Fibroblast of villous mesenchyme (primary cell): ENCODE data around the gene FMO2. TPM values are rescaled to one million over a fixed set of nuclear protein-coding genes. Genes with fewer than 3 reads are reported as not detected.

ENCODE experiments used
- DNase-seq: peaks from one replicate; pipeline ENCODE4 v3.0.0-alpha.2; 2010; ENCODE audit warnings: low read depth
- H3K4me3 ChIP-seq: 2 replicates; pipeline ENCODE4 v1.5.1; 2011; ENCODE audit warnings: low read depth, mild to moderate bottlenecking, low read length
- CTCF ChIP-seq: IDR thresholded peaks from 2 replicates; pipeline ENCODE4 v1.5.1; 2012; ENCODE audit warnings: low read depth, mild to moderate bottlenecking, low read length; ENCODE audit not compliant: insufficient read depth
- total RNA-seq: library from RNA; depleted of rRNA; stranded (reverse); fragments of >200 nt; gene quantifications from 2 replicates; pipeline ENCODE4 v1.2.3, GENCODE V29; 2012

Gene FMO2
- total RNA-seq, 1 donor = 1.7 TPM

GRCh38 chr1:171250263-171250662, 65.2 kb downstream of the FMO2 start:
- no peak overlapping the region for H3K4me3 ChIP-seq
- no peak for DNase-seq
- TF ChIP-seq CTCF = no peak

GRCh38 chr1:171251042-171251951, 66.2 kb downstream of the FMO2 start:
- TF ChIP-seq CTCF = peak; percentile 61
- DNase-seq = peak; percentile 21
- H3K4me3 ChIP-seq = peak overlapping the region; percentile 64

DNA sequence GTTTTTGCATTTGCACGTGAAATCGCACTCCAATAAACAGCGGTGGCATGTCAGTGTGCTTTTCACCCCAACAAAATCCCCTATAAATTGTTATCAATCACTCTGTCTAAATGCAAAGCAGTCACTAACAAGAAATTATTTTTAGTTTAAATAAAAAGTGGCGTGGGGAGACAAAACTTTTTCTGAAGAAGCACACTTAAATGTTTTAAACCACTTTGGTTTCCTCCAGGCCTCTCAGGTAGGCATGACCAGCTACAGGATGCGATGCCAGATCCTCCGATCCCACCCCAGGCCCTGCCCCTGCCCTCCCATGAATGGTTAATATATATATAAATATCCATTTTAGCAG, 66.8 kb downstream of the FMO2 start:
- DNase-seq = no peak
- no peak for TF ChIP-seq CTCF

DNA sequence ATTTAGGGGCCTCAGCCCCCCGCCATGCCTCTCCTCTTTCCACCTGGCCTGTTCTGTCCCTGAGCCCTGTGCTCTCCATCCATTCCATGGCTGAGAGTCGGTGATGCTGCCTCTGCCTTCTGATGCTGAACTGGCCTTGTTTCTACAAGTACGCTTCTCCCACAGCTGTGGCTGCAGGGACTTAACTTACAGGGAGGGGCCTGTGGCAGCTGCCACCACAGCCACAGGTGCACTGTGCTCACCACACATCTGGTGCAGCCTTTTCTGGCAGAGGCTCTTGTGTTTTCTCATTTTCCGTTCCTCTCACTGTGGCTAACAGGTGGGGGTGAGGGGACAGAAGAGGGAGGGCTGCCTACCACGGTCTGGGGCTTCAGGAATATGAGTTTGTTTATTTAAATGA, 67.4 kb downstream of the FMO2 start:
- TF ChIP-seq CTCF = no peak
- no peak for DNase-seq
- no peak overlapping the region for H3K4me3 ChIP-seq

More for the DNA sequence above, 66.8 kb downstream of the FMO2 start:
- H3K4me3 ChIP-seq = peak overlapping the region; percentile 64

GRCh38 chr1:171254859-171255258, 69.8 kb downstream of the FMO2 start:
- no peak overlapping the region for H3K4me3 ChIP-seq
- TF ChIP-seq CTCF = no peak
- no peak for DNase-seq

DNA sequence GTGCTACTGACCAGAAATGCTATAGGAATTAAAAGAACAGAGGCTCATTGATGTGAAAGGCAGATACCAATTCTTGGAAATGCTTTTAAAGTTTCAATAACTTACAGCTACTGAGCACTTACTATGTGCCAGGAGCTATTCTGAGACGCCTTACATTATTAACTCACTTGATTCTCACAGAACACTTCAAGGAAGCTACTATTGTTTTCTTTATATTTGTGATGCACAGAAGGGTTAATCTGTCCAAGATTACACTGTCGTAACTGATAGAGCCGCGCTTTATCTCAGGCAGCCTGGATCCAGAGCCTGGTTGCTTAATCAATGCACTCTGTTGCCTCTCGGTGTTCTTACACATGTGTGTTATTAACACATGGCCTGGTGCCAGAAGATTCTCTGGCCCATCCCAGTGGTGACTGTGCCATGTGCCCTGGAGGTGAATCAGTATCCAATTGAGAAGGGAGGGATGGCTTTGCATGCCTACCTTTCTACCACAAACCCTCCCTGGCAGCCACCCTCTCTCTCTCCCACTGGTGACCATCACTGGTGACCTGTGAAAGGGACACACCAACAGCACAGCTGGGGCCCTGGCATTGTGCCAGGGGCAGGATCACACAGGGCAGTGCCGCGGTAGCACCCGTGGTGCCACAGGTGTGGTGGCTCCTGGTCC, 72.0 kb downstream of the FMO2 start:
- H3K4me3 ChIP-seq = no peak overlapping the region
- peak; percentile 19 for DNase-seq
- TF ChIP-seq CTCF = no peak
